Peyer's patch (tissue), 4 donors: ENCODE measurements around the gene TRA2A. TPM values are rescaled to one million over a fixed set of nuclear protein-coding genes. Genes with fewer than 3 reads are reported as not detected.

Experiments
- DNase-seq, 3 donors: peaks; one replicate each; pipeline ENCODE4 v3.0.0-alpha.2; 2017 to 2019
- H3K27ac ChIP-seq, 4 donors: fragments of 200-600 bp; sonication (generic); one replicate each; pipeline ENCODE4 v1.5.1; 2016 to 2019
- H3K27me3 ChIP-seq, 2 donors: fragments of 200-600 bp; sonication (generic); one replicate each; pipeline ENCODE4 v1.5.1; 2019
- H3K36me3 ChIP-seq, 3 donors: fragments of 200-600 bp; sonication (generic); one replicate each; pipeline ENCODE4 v1.5.1; 2016 to 2019
- H3K4me1 ChIP-seq, 4 donors: fragments of 200-600 bp; sonication (generic); one replicate each; pipeline ENCODE4 v1.5.1; 2016 to 2019
- H3K4me3 ChIP-seq, 4 donors: fragments of 200-600 bp; sonication (generic); 1 replicate in 3 of 4; 2 replicates in 1 of 4; pipeline ENCODE4 v1.5.1; 2016 to 2019; ENCODE audit warnings: mild to moderate bottlenecking in 1 of 4
- H3K9me3 ChIP-seq, 4 donors: fragments of 200-600 bp; sonication (generic); one replicate each; pipeline ENCODE4 v1.5.1; 2016 to 2019; ENCODE audit warnings: mild to moderate bottlenecking in 1 of 4
- CTCF ChIP-seq, 6 experiments: fragments of 450-650 bp in 4 of 6; fragments of 200-600 bp in 2 of 6; sonication (generic) in 1 of 6; IDR thresholded peaks; one replicate each; pipeline ENCODE4 v1.5.1; 2017 to 2019; ENCODE audit warnings: antibody characterized with exemption in 6 of 6, mild to moderate bottlenecking in 3 of 6, moderate library complexity in 1 of 6
- POLR2A ChIP-seq, 2 donors: fragments of 450-650 bp; IDR thresholded peaks; one replicate each; pipeline ENCODE4 v1.5.1; 2017; ENCODE audit warnings: antibody characterized with exemption in 2 of 2, mild to moderate bottlenecking in 2 of 2, moderate library complexity in 2 of 2
- total RNA-seq, 4 donors: library from RNA; depleted of rRNA; stranded (reverse); fragments of >200 nt; gene quantifications; one replicate each; pipeline ENCODE4 v1.1.0, GENCODE V29; 2016

Gene TRA2A
- total RNA-seq, 4 donors from 2014 or later, result 30.5 to 108 (median 56.4) TPM

GRCh38 chr7:23468526-23469149 lies 63.1 kb downstream of the TRA2A start:
- TF ChIP-seq CTCF (IDR thresholded peaks at IDR 0.05) (no peak), POLR2A (IDR thresholded peaks at IDR 0.05) (no peak)
- peak in 1 of 3 donors; percentile 50 for DNase-seq
- no peak overlapping the region for H3K27ac ChIP-seq
- peak overlapping the region in 3 of 4 donors; percentile 34 to 45 (median 40) for H3K4me3 ChIP-seq
- peaks cover 10 to 60% (median 27%) of the 10 kb centered on the region in 4 donors for H3K4me1 ChIP-seq
- H3K9me3 ChIP-seq, result no peaks in the 10 kb centered on the region
- H3K27me3 ChIP-seq, result peaks cover 0 to 55% of the 10 kb centered on the region in 2 donors
- H3K36me3 ChIP-seq, result no peaks in the 10 kb centered on the region

GRCh38 chr7:23467806-23468525 lies 63.8 kb downstream of the TRA2A start:
- DNase-seq, result peak in 1 of 3 donors; percentile 54
- Histone ChIP-seq H3K27me3 (peaks cover 0 to 48% of the 10 kb centered on the region in 2 donors), H3K4me1 (peaks cover 10 to 55% (median 27%) of the 10 kb centered on the region in 4 donors), H3K9me3 (no peaks in the 10 kb centered on the region), H3K4me3 (peak overlapping the region in 3 of 4 donors; percentile 20 to 45 (median 40)), H3K27ac (no peak overlapping the region), H3K36me3 (no peaks in the 10 kb centered on the region)
- TF ChIP-seq CTCF (IDR thresholded peaks at IDR 0.05) (no peak), POLR2A (IDR thresholded peaks at IDR 0.05) (no peak)

- peaks cover 0 to 45% of the 10 kb centered on the region in 2 donors for H3K27me3 ChIP-seq
- H3K4me3 ChIP-seq, result no peak overlapping the region
- no peaks in the 10 kb centered on the region for H3K36me3 ChIP-seq
- DNase-seq, result no peak
- peaks cover 10 to 55% (median 27%) of the 10 kb centered on the region in 4 donors for H3K4me1 ChIP-seq
- TF ChIP-seq CTCF (IDR thresholded peaks at IDR 0.05) (no peak), POLR2A (IDR thresholded peaks at IDR 0.05) (no peak)
- H3K9me3 ChIP-seq, result no peaks in the 10 kb centered on the region
- H3K27ac ChIP-seq, result no peak overlapping the region
These were observed 64.4 kb downstream of the TRA2A start for GRCh38 chr7:23467291-23467805.

GRCh38 chr7:23462846-23463245 lies 68.9 kb downstream of the TRA2A start:
- Histone ChIP-seq H3K9me3 (no peaks in the 10 kb centered on the region), H3K27me3 (peaks cover 0 to 2% of the 10 kb centered on the region in 2 donors), H3K4me1 (peaks cover 0 to 16% (median under 1%) of the 10 kb centered on the region in 4 donors), H3K36me3 (no peaks in the 10 kb centered on the region), H3K27ac (no peak overlapping the region), H3K4me3 (no peak overlapping the region)
- no peak for DNase-seq
- TF ChIP-seq CTCF (IDR thresholded peaks at IDR 0.05), result peak in 3 of 6 experiments; percentile 27 to 43 (median 41)
- TF ChIP-seq POLR2A (IDR thresholded peaks at IDR 0.05), result no peak

GRCh38 chr7:23458044-23458443 lies 73.7 kb downstream of the TRA2A start:
- no peak for DNase-seq
- H3K36me3 ChIP-seq, result no peaks in the 10 kb centered on the region
- TF ChIP-seq POLR2A (IDR thresholded peaks at IDR 0.05) (no peak), CTCF (IDR thresholded peaks at IDR 0.05) (no peak)
- no peak overlapping the region for H3K27ac ChIP-seq
- no peaks in the 10 kb centered on the region for H3K4me1 ChIP-seq
- H3K4me3 ChIP-seq, result no peak overlapping the region
- H3K27me3 ChIP-seq, result no peaks in the 10 kb centered on the region
- no peaks in the 10 kb centered on the region for H3K9me3 ChIP-seq
